Esophagus squamous epithelium (tissue), 5 donors: ENCODE results near the gene OPCML. TPM values are rescaled to one million over a fixed set of nuclear protein-coding genes. Genes with fewer than 3 reads are reported as not detected.

Experiments used
- DNase-seq: peaks from one replicate; lab custom pipeline; 2025; lab: John Stamatoyannopoulos, UW
- H3K27ac ChIP-seq, 4 donors: fragments of 200-600 bp; sonication (generic); one replicate each; pipeline ENCODE4 v1.5.1; 2016 to 2019; ENCODE audit warnings: mild to moderate bottlenecking in 1 of 4
- H3K27me3 ChIP-seq, 4 donors: fragments of 200-600 bp; sonication (generic); 1 replicate in 3 of 4; 2 replicates in 1 of 4; pipeline versions ENCODE4 v1.5.1 to v1.6.0; 2017 to 2021; ENCODE audit warnings: antibody characterized with exemption in 1 of 4
- H3K36me3 ChIP-seq, 3 donors: fragments of 200-600 bp; sonication (generic); one replicate each; pipeline ENCODE4 v1.5.1; 2016 to 2019
- H3K4me1 ChIP-seq, 3 donors: fragments of 200-600 bp; sonication (generic); one replicate each; pipeline ENCODE4 v1.5.1; 2017 to 2019
- H3K4me3 ChIP-seq, 4 donors: fragments of 200-600 bp; sonication (generic); 1 replicate in 3 of 4; 2 replicates in 1 of 4; pipeline ENCODE4 v1.5.1; 2016 to 2019; ENCODE audit warnings: mild to moderate bottlenecking in 2 of 4, moderate library complexity in 1 of 4
- H3K9me3 ChIP-seq, 3 donors: fragments of 200-600 bp; sonication (generic); one replicate each; pipeline ENCODE4 v1.5.1; 2016 to 2019
- POLR2A ChIP-seq, 4 donors: fragments of 450-650 bp; IDR thresholded peaks; one replicate each; pipeline ENCODE4 v1.6.1; 2017; ENCODE audit warnings: antibody characterized with exemption in 4 of 4, mild to moderate bottlenecking in 4 of 4, moderate library complexity in 3 of 4
- WGBS, 2 donors: methylation state at CpG; one replicate each; pipeline ENCODE4 v1.1.5; 2018; 5-methylcytosine and 5-hydroxymethylcytosine counted together
- intact Hi-C: fragments of 100-400 bp; cut with DNase I; formaldehyde crosslinking; loops from one replicate; pipeline ENCODE4 v1.15.0; 2022
- total RNA-seq, 4 donors: library from RNA; depleted of rRNA; stranded (reverse); fragments of >200 nt; gene quantifications; one replicate each; pipeline ENCODE4 v1.1.0, GENCODE V29; 2016
- TF ChIP-seq, protein P1 (sequence below), 6 experiments: fragments of 450-650 bp in 4 of 6; fragments of 200-600 bp in 2 of 6; sonication (generic) in 2 of 6; IDR thresholded peaks; one replicate each; pipeline ENCODE4 v1.5.1; 2016 to 2019; ENCODE audit warnings: antibody characterized with exemption in 6 of 6, mild to moderate bottlenecking in 4 of 6, moderate library complexity in 4 of 6
- donor health status: DM: yes; HTN: yes; CAD: no.

The OPCML gene
- total RNA-seq, 4 donors from 2014 or later = under 0.01 TPM; not detected in 3

DNA sequence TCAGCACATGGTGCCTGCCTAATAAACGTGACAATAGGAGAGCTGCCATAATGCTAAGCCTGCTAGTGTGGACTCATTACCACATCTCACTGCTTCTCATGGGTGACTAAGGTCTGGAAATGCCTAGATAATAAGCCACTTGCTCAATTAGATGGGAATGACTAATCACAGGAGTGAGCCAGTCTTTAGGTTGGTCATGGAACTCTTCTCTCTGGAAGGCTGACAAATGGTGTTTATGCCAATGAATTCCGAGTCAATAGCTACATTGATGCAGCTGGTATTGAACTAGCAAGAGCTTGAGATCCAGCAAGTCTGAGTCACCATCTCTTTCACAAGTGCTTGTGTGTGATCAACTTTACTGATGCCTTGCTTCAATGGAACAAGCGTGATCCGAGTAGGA, 334.9 kb downstream of the OPCML start:
- Histone ChIP-seq H3K36me3 (no peaks in the 10 kb centered on the region), H3K4me1 (no peaks in the 10 kb centered on the region), H3K27me3 (peaks cover 0 to 11% (median 0%) of the 10 kb centered on the region in 4 donors), H3K9me3 (no peaks in the 10 kb centered on the region), H3K4me3 (no peak overlapping the region), H3K27ac (no peak overlapping the region)
- no peak for DNase-seq
- no peak for TF ChIP-seq POLR2A (IDR thresholded peaks at IDR 0.05)
- TF ChIP-seq, protein P1, sequence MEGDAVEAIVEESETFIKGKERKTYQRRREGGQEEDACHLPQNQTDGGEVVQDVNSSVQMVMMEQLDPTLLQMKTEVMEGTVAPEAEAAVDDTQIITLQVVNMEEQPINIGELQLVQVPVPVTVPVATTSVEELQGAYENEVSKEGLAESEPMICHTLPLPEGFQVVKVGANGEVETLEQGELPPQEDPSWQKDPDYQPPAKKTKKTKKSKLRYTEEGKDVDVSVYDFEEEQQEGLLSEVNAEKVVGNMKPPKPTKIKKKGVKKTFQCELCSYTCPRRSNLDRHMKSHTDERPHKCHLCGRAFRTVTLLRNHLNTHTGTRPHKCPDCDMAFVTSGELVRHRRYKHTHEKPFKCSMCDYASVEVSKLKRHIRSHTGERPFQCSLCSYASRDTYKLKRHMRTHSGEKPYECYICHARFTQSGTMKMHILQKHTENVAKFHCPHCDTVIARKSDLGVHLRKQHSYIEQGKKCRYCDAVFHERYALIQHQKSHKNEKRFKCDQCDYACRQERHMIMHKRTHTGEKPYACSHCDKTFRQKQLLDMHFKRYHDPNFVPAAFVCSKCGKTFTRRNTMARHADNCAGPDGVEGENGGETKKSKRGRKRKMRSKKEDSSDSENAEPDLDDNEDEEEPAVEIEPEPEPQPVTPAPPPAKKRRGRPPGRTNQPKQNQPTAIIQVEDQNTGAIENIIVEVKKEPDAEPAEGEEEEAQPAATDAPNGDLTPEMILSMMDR (IDR thresholded peaks at IDR 0.05) = no peak
- 33% methylated on average over 1 of the region's 4 CpGs for WGBS, 2 donors
- intact Hi-C loops = no loop called here

- H3K36me3 ChIP-seq = no peaks in the 10 kb centered on the region
- WGBS, 2 donors = 50% methylated on average over 1 of the region's 1 CpG
These were observed 340.4 kb downstream of the OPCML start for GRCh38 chr11:133191931-133192330.

DNA sequence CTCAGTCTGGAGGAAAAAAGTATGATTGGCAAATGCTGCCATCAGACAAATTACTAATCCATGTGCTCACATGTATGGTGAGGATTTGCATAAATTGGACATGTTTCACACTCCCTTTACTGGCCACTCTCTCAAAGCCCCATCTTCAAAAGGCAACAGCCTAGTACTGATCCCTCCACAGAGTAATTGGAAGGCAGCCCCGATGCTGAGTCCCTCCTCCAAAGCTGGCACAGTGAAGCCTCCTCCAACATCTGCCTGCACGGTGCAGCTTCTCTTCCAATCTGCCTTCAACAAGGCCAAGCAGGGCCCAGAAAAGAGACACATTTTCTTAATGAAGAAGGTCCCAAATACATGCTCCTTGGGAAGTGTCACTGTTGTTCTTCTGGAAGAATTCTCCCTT, 350.6 kb downstream of the OPCML start:
- 48 to 51% methylated on average over 2 of the region's 2 CpGs for WGBS, 2 donors
- no peak for TF ChIP-seq POLR2A (IDR thresholded peaks at IDR 0.05)
- TF ChIP-seq, protein P1 (IDR thresholded peaks at IDR 0.05) = no peak
- intact Hi-C loops = no loop called here

More at GRCh38 chr11:133191931-133192330, 340.4 kb downstream of the OPCML start:
- no peak for TF ChIP-seq POLR2A (IDR thresholded peaks at IDR 0.05)
- TF ChIP-seq, protein P1 (IDR thresholded peaks at IDR 0.05) = no peak
- H3K4me3 ChIP-seq = no peak overlapping the region
- H3K27ac ChIP-seq = no peak overlapping the region
- intact Hi-C loops = no loop called here
- no peak for DNase-seq
- no peaks in the 10 kb centered on the region for H3K4me1 ChIP-seq
- H3K9me3 ChIP-seq = no peaks in the 10 kb centered on the region
- peaks cover 0 to 11% (median 0%) of the 10 kb centered on the region in 4 donors for H3K27me3 ChIP-seq

GRCh38 chr11:133181066-133181465, 351.2 kb downstream of the OPCML start:
- DNase-seq = no peak
- intact Hi-C loops = no loop called here

More for the DNA sequence above, 350.6 kb downstream of the OPCML start:
- Histone ChIP-seq H3K27me3 (peaks cover 0 to 24% (median 0%) of the 10 kb centered on the region in 4 donors), H3K9me3 (no peaks in the 10 kb centered on the region), H3K36me3 (no peaks in the 10 kb centered on the region), H3K4me1 (no peaks in the 10 kb centered on the region), H3K27ac (no peak overlapping the region), H3K4me3 (no peak overlapping the region)
- no peak for DNase-seq

DNA sequence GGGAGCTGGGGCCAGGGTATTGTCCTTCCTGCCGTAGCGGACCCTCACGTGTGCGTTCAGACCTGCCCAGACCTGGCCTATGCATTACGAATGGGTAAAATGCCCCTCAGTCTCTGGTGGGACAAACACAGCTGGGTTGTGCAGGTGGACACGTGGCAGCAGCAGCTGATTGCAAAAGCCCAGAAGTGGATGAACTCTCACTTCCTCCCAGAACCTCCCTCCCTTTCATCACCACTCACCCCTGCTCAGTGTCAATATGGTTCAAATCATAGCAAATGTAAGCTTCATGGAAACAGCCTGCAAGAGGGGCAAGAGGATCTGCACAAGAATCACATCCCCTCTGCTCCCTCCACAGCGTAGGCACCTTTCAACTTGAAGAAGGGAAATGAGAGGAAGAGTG, 352.1 kb downstream of the OPCML start:
- intact Hi-C loops = no loop called here
- Histone ChIP-seq H3K36me3 (no peaks in the 10 kb centered on the region), H3K27ac (no peak overlapping the region), H3K4me1 (no peaks in the 10 kb centered on the region), H3K27me3 (peaks cover 0 to 24% (median 0%) of the 10 kb centered on the region in 4 donors), H3K9me3 (no peaks in the 10 kb centered on the region), H3K4me3 (no peak overlapping the region)
- TF ChIP-seq, protein P1 (IDR thresholded peaks at IDR 0.05) = no peak
- no peak for TF ChIP-seq POLR2A (IDR thresholded peaks at IDR 0.05)
- no peak for DNase-seq
- 73 to 77% methylated on average over 2 to 7 of the region's 7 CpGs for WGBS, 2 donors

More at GRCh38 chr11:133181066-133181465, 351.2 kb downstream of the OPCML start:
- H3K27ac ChIP-seq = no peak overlapping the region
- no peak overlapping the region for H3K4me3 ChIP-seq
- 55 to 58% methylated on average over 10 of the region's 10 CpGs for WGBS, 2 donors
- H3K27me3 ChIP-seq = peaks cover 0 to 24% (median 0%) of the 10 kb centered on the region in 4 donors
- no peaks in the 10 kb centered on the region for H3K9me3 ChIP-seq
- H3K4me1 ChIP-seq = no peaks in the 10 kb centered on the region
- H3K36me3 ChIP-seq = no peaks in the 10 kb centered on the region
- no peak for TF ChIP-seq POLR2A (IDR thresholded peaks at IDR 0.05)

GRCh38 chr11:133176748-133177147, 355.6 kb downstream of the OPCML start:
- Histone ChIP-seq H3K4me3 (no peak overlapping the region), H3K9me3 (no peaks in the 10 kb centered on the region), H3K27ac (no peak overlapping the region), H3K27me3 (peaks cover 0 to 21% (median 0%) of the 10 kb centered on the region in 4 donors), H3K36me3 (no peaks in the 10 kb centered on the region), H3K4me1 (no peaks in the 10 kb centered on the region)
- 70 to 89% methylated on average over 2 to 4 of the region's 4 CpGs for WGBS, 2 donors
- intact Hi-C loops = no loop called here
- no peak for TF ChIP-seq POLR2A (IDR thresholded peaks at IDR 0.05)
- TF ChIP-seq, protein P1 (IDR thresholded peaks at IDR 0.05) = no peak
- DNase-seq = no peak
